ENCODE measurements around the gene ESYT2. TPM values are rescaled to one million over a fixed set of nuclear protein-coding genes. Genes with fewer than 3 reads are reported as not detected.
A peak's percentile ranks its signal among the peaks of the same experiment; 100 is the strongest.

ESYT2 gene
- total and polyA plus RNA-seq, 2 experiments from 2014 or later, result 15.8 to 40.3 TPM

- Histone ChIP-seq H3K4me3 (no peak overlapping the region), H3K9me3 (ENCODE audit: low read depth) (no peaks in the 10 kb centered on the region), H3K36me3 (peaks cover 8% of the 10 kb centered on the region), H3K27ac (peak overlapping the region; percentile 55), H3K27me3 (no peaks in the 10 kb centered on the region), H3K4me1 (ENCODE audit: low read depth) (peaks cover 9% of the 10 kb centered on the region)
- peak in 1 of 2 donors; percentile 66 for DNase-seq (ENCODE audit: low read depth in 1 of 2, low spot score in 1 of 2)
- TF ChIP-seq CTCF (IDR thresholded peaks at IDR 0.05; ENCODE audit: low read depth, low read length), result no peak
These were observed 65.8 kb downstream of the ESYT2 start for GRCh38 chr7:158763454-158764033.

- TF ChIP-seq CTCF (IDR thresholded peaks at IDR 0.05; ENCODE audit: low read depth, low read length), result no peak
- H3K4me1 ChIP-seq (ENCODE audit: low read depth), result peaks cover 9% of the 10 kb centered on the region
- H3K27me3 ChIP-seq, result no peaks in the 10 kb centered on the region
- peaks cover 17% of the 10 kb centered on the region for H3K36me3 ChIP-seq
- no peaks in the 10 kb centered on the region for H3K9me3 ChIP-seq (ENCODE audit: low read depth)
- no peak overlapping the region for H3K27ac ChIP-seq
- no peak overlapping the region for H3K4me3 ChIP-seq
- no peak for DNase-seq (ENCODE audit: low read depth in 1 of 2, low spot score in 1 of 2)
These were observed 67.4 kb downstream of the ESYT2 start for GRCh38 chr7:158761945-158762344.

- Histone ChIP-seq H3K27me3 (no peaks in the 10 kb centered on the region), H3K4me1 (ENCODE audit: low read depth) (peaks cover 9% of the 10 kb centered on the region), H3K36me3 (peaks cover 17% of the 10 kb centered on the region), H3K27ac (no peak overlapping the region), H3K4me3 (no peak overlapping the region), H3K9me3 (ENCODE audit: low read depth) (no peaks in the 10 kb centered on the region)
- TF ChIP-seq CTCF (IDR thresholded peaks at IDR 0.05; ENCODE audit: low read depth, low read length), result peak; percentile 6
- no peak for DNase-seq (ENCODE audit: low read depth in 1 of 2, low spot score in 1 of 2)
These were observed 68.4 kb downstream of the ESYT2 start for GRCh38 chr7:158760936-158761335.

GRCh38 chr7:158760445-158760764, 68.9 kb downstream of the ESYT2 start:
- peaks cover 17% of the 10 kb centered on the region for H3K36me3 ChIP-seq
- no peak overlapping the region for H3K27ac ChIP-seq

GRCh38 chr7:158759749-158760444, 69.4 kb downstream of the ESYT2 start:
- DNase-seq (ENCODE audit: low read depth in 1 of 2, low spot score in 1 of 2), result peak in 1 of 2 donors; percentile 31
- H3K4me3 ChIP-seq, result no peak overlapping the region
- H3K9me3 ChIP-seq (ENCODE audit: low read depth), result no peaks in the 10 kb centered on the region
- H3K27ac ChIP-seq, result no peak overlapping the region
- H3K36me3 ChIP-seq, result peaks cover 17% of the 10 kb centered on the region
- no peak for TF ChIP-seq CTCF (IDR thresholded peaks at IDR 0.05; ENCODE audit: low read depth, low read length)
- no peaks in the 10 kb centered on the region for H3K27me3 ChIP-seq
- peaks cover 16% of the 10 kb centered on the region for H3K4me1 ChIP-seq (ENCODE audit: low read depth)

More at GRCh38 chr7:158760445-158760764, 68.9 kb downstream of the ESYT2 start:
- Histone ChIP-seq H3K4me3 (no peak overlapping the region), H3K9me3 (ENCODE audit: low read depth) (no peaks in the 10 kb centered on the region), H3K4me1 (ENCODE audit: low read depth) (peaks cover 11% of the 10 kb centered on the region), H3K27me3 (no peaks in the 10 kb centered on the region)
- DNase-seq (ENCODE audit: low read depth in 1 of 2, low spot score in 1 of 2), result no peak
- TF ChIP-seq CTCF (IDR thresholded peaks at IDR 0.05; ENCODE audit: low read depth, low read length), result no peak

All from cardiac muscle cell (in vitro differentiated cells and primary cell).